ENCODE results near the gene PGC.

Gene PGC

DNA sequence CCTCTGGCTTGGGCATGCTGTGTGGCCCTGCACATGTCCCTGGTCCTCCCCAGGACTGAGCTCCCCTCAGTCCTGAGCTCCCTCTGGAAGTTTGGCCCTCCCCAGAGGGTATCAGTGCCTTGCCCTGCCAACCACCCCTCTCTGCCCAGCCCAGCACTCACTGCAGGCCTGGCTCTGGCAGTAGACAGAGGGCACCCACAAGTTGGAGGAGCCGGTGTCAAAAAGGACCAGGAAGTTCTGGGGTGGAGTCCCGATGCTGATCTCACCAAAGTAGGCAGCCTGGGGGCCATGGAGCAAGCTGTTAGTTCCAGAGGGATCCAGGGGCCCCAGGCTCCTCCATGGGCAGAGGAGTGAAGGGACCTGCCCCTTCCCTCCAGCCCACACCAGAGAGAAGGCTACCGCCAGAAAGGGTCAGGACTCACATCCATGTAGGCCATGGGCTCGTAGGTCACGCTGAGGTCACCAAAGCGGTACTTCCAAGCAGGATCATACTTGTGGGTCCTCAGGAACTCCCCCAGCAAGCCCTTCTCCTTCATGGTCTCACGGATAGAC lies 2.9 kb downstream of the PGC start:
- no peak for DNase-seq

DNA sequence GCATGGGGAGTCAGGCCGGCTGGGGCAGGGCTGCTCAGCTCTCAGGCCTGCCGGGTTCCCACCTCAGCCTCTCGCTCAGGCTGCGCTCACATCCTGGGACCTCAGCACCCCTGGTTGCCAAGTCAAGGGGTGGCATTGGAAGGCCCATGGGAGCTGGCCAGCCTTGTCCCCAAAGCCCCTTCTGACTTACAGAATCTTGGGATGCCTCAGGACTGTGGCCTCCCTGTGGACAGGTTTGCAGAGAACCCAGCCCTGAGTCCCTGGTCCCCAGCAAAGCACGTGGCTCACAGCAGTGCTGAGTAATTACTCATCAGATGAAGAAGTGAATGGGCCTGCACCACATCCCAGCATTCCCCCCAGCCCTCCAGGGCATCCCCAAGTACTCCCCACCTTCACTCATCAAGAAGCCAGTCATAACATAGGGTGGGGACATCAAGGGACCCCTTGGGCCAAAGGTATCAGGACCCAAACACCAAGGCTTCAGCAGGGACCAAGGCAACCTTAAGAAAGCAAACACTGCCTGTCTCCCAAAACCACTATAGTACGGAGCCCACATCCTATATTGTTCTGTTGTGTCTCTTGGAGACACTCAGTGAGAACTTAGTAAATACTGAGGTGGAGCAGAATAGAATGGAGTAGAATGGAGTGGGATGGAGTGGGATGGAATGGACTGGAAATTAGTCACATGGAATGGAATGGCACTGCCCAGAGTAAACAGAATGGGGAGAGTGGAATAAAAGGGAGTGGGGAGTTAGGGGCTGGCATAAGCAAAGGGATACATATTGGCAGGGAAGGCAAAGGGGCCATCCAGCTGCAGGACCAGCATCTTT lies 3.6 kb downstream of the PGC start:
- DNase-seq, result no peak

DNA sequence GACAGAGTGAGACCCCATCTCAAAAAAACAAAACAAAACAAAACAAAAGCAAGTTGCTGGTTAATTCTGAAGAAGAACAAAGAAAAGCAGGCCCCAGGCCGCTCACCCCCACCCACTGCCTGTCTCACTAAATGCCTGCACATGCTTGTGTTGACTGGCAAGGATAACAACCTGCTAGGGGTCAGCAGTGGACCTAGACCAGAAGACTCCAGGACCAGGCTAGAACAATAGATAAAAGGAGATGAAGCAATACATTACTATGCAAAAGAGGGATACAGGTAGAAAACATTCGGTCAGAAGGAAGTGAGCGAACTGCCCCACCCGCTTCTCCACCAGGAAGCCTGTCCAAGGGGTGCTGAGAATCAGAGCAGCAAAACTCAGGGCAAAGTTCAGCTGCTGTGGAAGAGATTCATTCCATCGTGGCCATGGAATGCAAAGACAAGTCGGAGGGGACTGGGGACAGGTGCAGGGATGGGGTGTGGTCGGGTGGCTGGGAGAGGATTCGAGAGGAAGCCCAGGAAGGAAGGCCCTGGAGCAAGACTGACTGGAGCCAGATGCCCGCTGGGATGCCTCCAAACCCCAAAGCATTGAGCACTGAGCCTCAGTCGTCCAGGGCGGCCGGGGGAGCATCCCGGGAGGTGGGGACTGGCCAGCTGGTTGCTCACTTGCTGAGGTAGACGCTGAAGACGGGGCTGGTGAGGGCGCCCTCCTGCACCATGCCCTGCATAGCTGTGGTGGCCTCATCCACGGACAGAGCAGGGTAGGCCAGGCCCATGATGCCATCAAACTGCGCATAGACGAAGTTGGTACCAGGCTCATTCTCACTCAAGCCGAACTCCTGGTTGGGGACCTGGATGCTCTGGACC lies 5.3 kb downstream of the PGC start:
- no peak for DNase-seq

DNA sequence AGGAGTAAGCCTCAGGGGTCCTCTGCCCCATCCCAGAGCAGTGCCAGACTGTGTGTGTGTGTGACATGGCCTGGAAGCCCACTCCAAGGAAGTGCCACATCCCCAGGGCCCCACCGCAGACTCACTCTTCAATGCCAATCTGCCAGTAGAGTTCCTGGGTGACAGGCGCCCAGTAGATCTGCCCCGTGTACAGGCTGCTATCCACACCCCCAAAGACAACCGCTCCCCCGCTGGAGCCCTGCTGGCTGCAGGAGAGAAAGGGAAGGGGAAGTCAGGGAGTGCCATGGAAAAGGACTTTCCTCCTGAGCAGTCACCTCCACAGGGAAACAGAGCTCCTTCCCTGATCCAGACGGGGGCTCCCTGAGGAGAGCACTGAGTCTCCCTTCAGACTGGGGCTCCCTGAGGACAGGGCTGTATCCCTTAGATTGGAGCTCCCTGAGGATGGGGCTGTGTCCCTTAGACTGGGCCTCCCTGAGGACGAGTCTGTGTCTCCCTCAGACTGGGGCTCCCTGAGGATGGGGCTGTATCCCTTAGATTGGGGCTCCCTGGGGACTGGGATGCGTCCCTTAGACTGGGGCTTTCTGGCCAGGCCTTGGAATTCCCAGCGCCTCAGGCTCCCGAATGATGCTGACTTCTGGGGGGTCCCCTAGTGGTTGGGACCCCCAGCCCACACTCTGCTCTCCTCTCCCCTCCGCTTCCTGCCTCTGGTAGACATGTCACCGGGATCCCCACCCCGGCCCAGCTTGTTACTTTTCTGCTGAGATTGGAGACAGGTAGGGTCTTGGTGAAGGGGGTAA lies 6.6 kb downstream of the PGC start:
- no peak for DNase-seq

DNA sequence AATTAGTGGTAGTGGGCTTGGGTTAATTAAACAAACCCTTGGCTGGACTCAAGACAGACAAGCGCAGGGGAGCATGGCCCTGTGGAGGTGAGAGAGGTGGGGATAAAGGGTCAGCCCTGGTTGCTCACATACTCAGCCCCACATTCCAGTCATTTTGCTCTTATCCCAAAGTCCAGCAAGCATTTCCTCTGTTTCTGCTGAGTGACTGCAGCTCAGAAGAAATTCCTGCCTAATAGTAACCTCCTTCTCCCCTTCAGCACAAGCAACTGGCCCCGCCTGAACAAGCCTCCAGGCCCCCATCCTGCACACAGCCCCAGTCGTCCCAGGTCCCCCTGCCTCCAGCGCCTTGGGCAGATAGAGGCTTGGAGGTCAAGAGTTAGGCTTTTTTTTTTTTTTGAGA lies 8.2 kb downstream of the PGC start:
- no peak for DNase-seq

DNA sequence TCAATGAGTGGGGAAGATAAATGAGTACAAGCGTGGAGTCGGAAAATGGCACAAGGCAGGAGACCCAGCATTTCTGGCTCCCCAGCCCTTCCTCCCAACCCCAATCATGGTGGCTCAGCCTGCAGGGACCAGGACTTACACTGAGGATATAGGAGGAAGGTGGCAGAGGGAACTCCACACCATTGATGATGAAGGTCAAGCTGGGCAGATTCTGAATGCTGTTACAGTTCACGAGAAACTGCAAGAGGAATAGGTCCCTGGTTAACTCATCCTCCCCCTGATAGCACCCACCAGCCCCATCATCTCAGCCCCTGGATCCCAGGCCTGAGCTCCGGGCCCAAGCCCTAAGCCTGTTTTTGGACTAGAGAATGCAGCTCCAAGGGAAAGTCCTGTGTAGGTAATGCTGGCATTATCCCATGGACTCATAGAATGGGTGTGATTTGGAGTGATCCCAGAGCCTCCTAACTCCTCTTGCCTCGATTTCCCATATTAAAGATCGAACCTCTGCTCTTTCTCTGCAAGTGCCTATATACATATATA lies 9.5 kb downstream of the PGC start:
- no peak for DNase-seq

DNA sequence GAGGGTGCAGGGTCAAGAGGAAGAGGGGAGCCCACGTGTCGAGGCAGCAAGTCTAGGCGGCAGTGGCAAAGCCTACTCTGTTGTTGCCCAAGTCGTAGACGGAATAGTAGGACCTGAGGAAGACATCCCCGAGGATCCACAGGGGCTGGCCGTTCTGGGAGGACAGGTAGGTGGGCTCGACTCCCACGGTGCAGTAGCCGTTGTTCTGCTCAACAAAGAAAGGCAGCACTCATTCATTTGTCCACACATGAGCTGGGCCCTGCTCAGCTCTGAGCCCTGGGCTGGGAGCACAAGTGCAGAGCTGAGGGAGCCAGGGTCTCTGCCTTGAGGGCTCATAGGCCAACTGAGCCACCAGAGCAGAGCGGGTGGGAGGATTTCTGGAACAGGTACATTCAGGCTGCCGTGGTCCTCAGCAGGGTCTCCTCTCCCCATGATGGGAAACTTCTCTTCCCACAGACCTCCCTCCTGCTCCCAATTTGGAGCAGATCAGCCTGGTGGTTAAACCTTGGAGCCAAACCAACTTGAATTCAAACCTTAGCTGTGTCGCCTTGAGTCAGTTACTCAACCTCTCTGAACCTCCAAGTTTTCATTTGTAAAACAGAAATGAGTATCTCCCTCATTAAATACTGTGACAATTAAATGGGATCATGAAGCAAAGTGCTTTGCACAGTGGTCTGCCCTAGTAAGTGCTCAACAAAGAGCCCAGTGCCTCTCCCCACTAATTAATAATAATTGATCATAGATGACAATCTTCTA lies 10.2 kb downstream of the PGC start:
- no peak for DNase-seq

DNA sequence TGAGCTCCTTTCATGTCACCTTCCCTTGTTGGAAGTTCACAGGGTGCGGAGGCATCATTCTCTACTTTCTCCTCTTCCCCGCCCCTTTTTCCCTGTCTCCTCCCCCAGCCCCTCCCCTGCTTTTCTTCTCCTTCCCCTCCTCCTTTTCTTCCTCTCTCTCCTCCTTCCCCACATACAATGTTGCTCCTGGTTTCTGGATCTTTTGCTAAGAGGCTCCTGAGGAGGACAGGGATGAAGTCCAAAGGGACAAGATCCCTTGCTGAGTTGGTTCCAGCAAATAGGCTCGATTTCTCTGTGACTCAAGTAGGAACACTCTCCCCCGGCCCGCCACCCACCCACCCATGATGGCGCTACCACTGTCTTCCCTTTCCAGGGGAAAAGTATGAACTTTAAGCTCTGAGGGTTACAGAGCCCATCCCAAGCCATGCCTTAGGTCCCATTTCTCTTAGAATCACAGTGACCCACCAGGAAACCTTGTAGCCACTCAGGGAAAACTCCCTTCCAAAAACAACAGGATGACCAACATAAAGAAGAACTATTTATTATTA lies 10.9 kb downstream of the PGC start:
- DNase-seq, result no peak

DNA sequence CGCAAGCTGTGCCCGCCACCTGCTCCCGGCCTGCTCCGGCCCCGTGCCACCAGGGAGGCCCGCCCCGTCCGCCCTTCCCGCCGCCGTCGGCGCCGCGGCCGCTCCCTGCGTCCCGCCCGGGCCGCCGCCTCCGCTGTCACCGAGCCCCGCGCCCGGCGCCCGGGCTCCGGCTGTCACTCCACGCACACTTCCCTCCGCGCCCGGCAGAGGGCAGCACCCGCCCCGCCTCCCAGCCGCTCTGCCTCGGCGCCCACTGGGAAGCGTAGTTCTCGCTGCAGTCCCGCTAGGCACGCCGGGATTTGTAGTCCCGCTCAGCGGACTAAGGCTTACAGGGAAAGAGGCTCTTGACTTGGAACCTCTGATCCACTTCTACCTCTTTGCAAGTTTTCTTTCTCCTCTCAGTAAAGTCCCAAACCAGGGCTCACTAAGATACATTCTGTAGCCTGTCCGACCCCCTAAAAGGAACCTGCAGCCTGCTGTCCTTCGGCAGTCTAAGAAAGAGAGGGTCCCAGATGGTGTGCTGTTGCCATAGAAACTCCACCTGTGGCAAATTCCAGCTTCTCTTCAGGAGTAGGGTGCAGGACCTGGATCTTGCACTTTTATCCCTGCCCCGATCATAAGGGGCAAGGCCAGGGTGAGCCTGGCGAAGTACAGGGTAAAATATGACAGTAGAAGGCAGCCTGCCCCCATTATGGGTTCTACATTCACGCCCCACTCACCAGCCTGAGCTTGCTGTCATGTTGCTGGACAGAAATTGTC lies 11.6 kb downstream of the PGC start, which contains the start of gene TFEB:
Gene TFEB (minus strand): TSS at position 182 of the 759 bp plus-strand sequence. CDS start 44,395 bp downstream, outside the sequence.
- DNase-seq, result peak; percentile 95 to 97 (median 97)

DNA sequence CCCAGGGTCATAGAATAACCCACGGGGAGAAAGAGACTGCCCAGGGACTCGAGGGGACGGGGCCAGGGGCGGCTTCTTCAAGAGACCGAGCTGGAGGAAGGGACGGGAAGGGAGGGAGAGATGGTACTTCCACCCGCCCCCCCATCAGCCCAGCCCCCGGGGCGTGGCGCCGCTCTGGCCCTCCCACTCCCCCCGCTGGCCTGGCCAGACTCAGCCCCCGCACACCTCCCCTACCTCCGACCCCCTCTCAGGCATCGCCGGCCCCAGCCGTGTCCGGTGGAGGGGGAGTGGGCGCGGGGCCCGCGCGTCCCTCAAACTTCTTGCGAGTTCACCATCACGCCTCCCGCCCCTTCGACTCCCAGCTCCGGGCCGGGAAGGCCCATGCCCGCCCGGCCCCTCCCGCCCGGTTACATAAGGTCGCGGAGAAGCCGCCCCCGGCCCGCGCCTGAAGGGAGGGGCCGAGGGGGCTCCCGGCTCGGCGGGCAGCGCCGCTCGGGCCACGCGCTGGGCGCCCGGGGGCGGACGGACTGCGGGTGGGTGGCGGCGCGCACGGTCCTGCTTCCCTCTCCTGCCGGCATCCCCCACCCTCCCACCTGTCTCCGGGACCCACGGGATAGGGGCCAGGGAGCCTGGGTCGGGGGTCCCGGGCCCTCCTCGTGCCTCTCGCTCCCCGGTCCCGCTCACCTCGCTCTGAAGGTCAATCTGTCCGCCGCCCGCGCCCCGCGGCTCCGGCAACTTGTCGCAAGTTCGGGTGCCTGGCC lies 12.4 kb downstream of the PGC start:
- peak; percentile 73 to 96 (median 88) for DNase-seq

DNA sequence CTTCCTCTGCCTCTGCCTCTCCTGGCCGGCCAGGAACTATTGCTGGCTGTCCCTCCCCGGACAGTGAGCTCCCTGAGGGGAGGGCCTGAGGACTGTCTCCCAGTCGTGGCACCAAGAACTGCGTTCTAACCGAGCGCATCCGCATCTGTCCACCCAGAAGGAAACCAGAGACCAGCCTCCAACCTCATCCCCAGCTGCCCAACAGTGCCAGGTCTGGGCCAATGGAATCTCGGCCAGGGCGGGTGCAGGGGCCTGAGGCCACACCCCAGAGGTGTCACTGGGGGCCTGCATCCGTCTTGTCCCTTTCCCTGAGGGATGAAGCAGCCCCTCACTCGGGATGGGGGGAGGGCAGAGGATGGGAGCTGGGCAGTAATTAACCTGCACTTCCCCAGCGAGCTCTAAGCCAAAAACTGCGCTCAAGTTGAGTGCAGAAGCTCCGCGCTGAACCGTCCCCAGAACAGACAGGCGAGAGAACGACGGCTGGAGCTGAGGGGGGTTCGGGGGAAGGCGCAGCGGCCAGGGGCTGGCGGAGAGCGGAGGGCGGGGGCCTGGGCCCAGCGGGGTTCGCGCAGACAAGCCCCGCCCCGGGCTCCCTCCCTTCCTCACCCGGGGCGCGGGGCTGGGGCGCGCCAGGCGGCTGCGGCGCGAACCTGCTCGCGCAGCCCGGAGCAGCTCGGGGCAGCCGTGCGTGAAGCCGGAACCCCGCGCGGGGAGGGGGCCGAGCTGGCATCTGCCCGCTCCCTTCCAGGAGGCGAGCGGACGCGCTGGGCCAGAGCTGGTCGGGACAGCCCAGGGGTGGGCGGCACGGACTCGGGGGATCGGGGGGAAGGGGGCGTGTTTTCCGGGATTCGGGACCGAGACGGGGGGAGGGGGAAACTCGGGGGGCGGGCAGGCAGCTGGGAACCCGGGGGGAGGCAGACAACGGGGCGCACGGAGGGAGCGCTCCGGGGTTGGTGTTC lies 13.2 kb downstream of the PGC start:
- peak; percentile 66 to 88 (median 71) for DNase-seq

DNA sequence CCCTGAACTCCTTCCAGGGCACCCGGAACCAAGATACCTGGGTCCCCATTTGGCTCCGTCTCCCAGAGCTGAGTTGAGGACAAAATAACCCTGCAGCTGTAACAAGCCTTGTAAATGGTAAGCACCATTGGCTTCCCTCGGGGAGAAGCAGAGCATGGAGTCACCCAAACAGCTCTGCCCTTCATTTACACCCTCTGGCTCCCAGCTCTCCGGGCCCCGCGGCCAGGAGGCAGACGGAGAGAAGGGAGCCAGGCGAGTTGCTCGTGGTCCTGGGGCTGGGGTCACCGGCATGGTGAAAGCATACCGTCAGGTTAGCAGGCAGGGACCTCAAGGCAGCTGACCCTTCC lies 13.9 kb downstream of the PGC start:
- no peak for DNase-seq

DNA sequence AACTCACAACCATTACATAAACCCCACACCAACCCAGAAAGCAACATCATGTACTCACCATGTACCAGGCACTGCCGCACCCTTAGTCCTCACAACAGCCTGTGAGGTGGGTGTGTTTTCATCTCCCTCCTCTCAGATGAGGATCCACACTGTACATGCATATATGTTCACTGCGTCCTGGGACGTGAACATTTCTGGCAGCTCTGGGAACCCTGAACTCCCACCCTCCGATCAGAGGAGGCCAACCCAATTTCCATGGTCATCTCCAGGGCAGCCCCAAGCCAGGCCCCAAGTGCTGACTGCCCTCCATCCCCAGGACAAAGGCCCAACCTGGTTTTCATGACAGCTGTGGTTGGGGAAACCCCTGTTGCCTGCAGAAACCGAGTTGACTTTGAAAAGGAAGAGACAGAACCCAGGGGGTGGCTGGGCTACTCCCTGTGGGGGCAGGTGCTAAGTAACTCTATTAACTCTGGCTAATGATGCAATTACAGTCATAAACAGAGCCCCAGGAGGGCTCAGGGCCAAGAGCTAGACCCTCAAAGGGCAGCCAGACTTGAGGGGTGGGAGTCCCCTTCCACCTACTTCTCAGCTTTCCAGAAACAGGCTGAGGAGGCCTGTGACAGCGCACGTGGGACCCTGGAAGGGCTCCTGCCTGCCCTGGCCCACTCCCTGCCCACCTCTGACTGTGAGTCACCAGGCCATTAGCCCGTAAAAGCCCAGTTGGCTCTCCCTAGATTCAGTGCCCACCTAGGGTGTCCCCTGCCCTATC lies 14.4 kb downstream of the PGC start:
- DNase-seq, result peak; percentile 53 to 70 (median 57)

DNA sequence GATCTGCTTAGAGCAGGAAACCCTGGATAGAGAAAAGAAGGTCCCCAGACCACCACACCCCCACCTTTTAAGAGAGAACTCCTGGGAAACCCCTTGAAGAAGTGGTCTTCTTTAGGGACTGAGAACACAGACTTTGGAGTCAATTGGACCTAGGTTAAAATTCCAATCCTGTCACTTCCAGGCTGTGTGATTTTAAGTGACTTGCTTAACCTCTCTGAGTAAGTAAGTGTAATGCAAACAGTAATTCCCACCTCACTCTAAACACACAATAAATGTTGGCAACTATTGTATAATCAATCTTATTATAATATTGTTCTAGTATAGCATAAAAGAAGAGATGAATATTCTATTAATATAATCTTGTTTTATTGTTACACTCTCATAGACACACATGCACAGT lies 15.0 kb downstream of the PGC start:
- DNase-seq, result no peak

DNA sequence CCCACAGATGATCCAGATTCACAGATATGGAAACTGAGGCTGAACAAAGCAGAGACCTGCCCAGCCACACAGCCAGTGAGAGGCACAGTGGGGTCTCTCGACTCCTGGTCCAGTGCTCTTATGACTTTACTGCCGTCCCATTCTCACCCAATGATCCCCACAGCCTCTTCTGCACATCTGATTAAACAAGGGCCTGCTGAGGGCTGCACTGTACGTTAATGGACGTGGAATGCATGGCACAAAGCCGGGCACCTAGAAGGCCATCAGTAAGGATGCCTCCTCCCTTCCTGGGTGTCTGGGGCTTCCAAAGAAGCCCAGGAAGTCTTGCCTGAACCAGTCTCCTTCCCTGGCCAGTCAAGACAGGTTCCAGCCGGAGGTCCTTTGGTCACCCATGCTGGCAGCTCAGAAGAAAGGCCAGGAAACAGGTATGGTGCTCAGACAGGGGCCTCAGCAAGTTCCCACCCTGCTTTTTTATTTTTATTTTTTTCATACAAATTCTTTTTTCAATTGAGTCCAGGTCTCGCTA lies 15.6 kb downstream of the PGC start:
- no peak for DNase-seq

DNA sequence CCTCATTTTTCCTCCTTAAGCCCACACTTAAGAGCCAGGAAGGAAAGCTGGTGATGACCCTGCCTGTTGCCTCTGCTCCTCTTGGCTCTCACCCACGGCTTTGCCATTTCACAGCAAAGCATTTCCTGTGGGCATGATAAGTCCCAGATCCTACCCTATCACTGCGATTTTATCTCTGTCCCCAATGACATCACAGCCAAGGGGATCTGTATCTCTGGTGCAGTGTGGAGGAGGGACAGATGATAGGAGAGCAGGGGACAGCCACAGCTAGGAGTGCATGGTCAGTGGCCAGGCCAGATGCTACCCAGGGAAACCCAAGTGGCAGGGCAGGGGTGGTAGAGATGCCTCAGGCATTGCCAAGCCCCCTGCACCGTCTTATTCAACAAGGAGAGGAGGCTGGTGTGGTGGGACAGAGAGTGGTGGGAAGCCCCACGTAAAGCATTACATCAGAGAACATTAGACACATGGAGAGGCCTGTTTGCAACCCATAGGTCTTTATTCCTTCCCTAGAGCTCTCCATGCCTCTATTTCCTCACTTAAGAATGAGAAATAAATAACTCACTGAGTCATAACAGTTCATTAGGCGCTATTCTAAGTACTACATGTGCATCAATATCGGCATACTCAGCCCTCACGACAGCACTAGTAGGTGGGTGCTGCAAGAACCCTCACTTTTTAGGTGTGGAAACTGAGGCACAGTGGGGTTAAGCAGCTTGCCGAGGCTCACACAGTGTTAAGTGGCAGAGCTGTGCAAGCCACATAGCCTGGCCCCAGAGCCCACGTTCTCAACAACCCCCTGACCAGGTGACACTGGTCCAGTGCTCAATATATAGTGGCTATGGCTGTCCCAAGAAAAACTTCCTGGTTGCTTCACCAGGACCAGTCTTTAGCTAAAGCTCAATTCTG lies 16.4 kb downstream of the PGC start:
- DNase-seq, result peak in 2 of 3 donors; percentile 51 to 54

Measured in suppressor macrophage treated with lipopolysaccharide for 1 hour (primary cell).